Uterus (tissue), 4 donors: ENCODE data around the gene SHISAL1. TPM values are rescaled to one million over a fixed set of nuclear protein-coding genes. Genes with fewer than 3 reads are reported as not detected.

Source experiments
- DNase-seq, 2 donors: peaks; one replicate each; pipeline ENCODE4 v3.0.0-alpha.2; 2019 to 2020
- H3K27ac ChIP-seq, 2 donors: fragments of 200-600 bp; sonication (generic); 1 replicate in 1 of 2; 2 replicates in 1 of 2; pipeline ENCODE4 v1.5.1; 2016 to 2018
- H3K27me3 ChIP-seq, 2 donors: fragments of 200-600 bp; sonication (generic); one replicate each; pipeline ENCODE4 v1.5.1; 2018 to 2019; ENCODE audit warnings: control low read depth in 1 of 2
- H3K36me3 ChIP-seq, 2 donors: fragments of 200-600 bp; sonication (generic); one replicate each; pipeline ENCODE4 v1.5.1; 2019; ENCODE audit warnings: control low read depth in 1 of 2
- H3K4me1 ChIP-seq, 2 donors: fragments of 200-600 bp; sonication (generic); one replicate each; pipeline ENCODE4 v1.5.1; 2018 to 2019; ENCODE audit warnings: control low read depth in 1 of 2
- H3K4me3 ChIP-seq, 2 donors: fragments of 200-600 bp; sonication (generic); 1 replicate in 1 of 2; 2 replicates in 1 of 2; pipeline ENCODE4 v1.5.1; 2018 to 2019; ENCODE audit warnings: mild to moderate bottlenecking in 1 of 2
- H3K9me3 ChIP-seq, 2 donors: fragments of 200-600 bp; sonication (generic); one replicate each; pipeline ENCODE4 v1.5.1; 2019; ENCODE audit warnings: control low read depth in 1 of 2
- CTCF ChIP-seq, 4 experiments: fragments of 200-600 bp in 2 of 4; fragments of 450-650 bp in 2 of 4; sonication (generic) in 2 of 4; IDR thresholded peaks; one replicate each; pipeline ENCODE4 v1.5.1; 2016 to 2019; ENCODE audit warnings: antibody characterized with exemption in 4 of 4, mild to moderate bottlenecking in 2 of 4, moderate library complexity in 1 of 4
- POLR2A ChIP-seq, 2 donors: fragments of 450-650 bp; IDR thresholded peaks; one replicate each; pipeline ENCODE4 v1.6.1; 2016; ENCODE audit warnings: antibody characterized with exemption in 2 of 2, mild to moderate bottlenecking in 1 of 2, moderate library complexity in 1 of 2
- intact Hi-C: fragments of 100-400 bp; cut with DNase I; formaldehyde crosslinking; loops from one replicate; pipeline ENCODE4 v1.15.1; 2023; ENCODE audit warnings: low total_unique reads
- total RNA-seq, 4 donors: library from RNA; depleted of rRNA in 3 of 4; stranded (reverse); fragments of >200 nt in 3 of 4; gene quantifications; one replicate each; pipeline versions ENCODE4 v1.1.0 to v1.2.4, GENCODE V29; 2014 to 2023
- donor health status: DM: yes; HTN: yes; CAD: no.

Gene SHISAL1
- total RNA-seq, 4 donors from 2014 or later: 4.7 to 44.2 (median 22.9) TPM

- Histone ChIP-seq H3K9me3 (no peaks in the 10 kb centered on the region), H3K4me1 (peaks cover 5 to 7% of the 10 kb centered on the region in 2 donors), H3K27ac (peak overlapping the region; percentile 63 to 71), H3K4me3 (no peak overlapping the region), H3K27me3 (no peaks in the 10 kb centered on the region), H3K36me3 (no peaks in the 10 kb centered on the region)
- intact Hi-C loops: no loop called here
- no peak for DNase-seq
- TF ChIP-seq POLR2A (IDR thresholded peaks at IDR 0.05): no peak
- no peak for TF ChIP-seq CTCF (IDR thresholded peaks at IDR 0.05)
Measured at GRCh38 chr22:44319685-44320084, 6.9 kb upstream of the SHISAL1 start.

GRCh38 chr22:44318751-44319150 is 6.0 kb upstream of the SHISAL1 start:
- Histone ChIP-seq H3K9me3 (no peaks in the 10 kb centered on the region), H3K27ac (peak overlapping the region; percentile 63 to 71), H3K36me3 (no peaks in the 10 kb centered on the region), H3K4me3 (no peak overlapping the region), H3K27me3 (no peaks in the 10 kb centered on the region), H3K4me1 (peaks cover 5 to 7% of the 10 kb centered on the region in 2 donors)
- DNase-seq: no peak
- TF ChIP-seq CTCF (IDR thresholded peaks at IDR 0.05) (no peak), POLR2A (IDR thresholded peaks at IDR 0.05) (no peak)
- intact Hi-C loops: no loop called here

GRCh38 chr22:44317886-44318637 is 5.3 kb upstream of the SHISAL1 start:
- no peaks in the 10 kb centered on the region for H3K36me3 ChIP-seq
- DNase-seq: no peak
- peaks cover 5 to 7% of the 10 kb centered on the region in 2 donors for H3K4me1 ChIP-seq
- no peak overlapping the region for H3K4me3 ChIP-seq
- H3K9me3 ChIP-seq: no peaks in the 10 kb centered on the region
- TF ChIP-seq CTCF (IDR thresholded peaks at IDR 0.05) (no peak), POLR2A (IDR thresholded peaks at IDR 0.05) (no peak)
- peak overlapping the region; percentile 63 to 71 for H3K27ac ChIP-seq
- H3K27me3 ChIP-seq: no peaks in the 10 kb centered on the region
- intact Hi-C loops: no loop called here

- TF ChIP-seq CTCF (IDR thresholded peaks at IDR 0.05) (no peak), POLR2A (IDR thresholded peaks at IDR 0.05) (no peak)
- Histone ChIP-seq H3K27me3 (no peaks in the 10 kb centered on the region), H3K27ac (peak overlapping the region; percentile 63 to 71), H3K36me3 (no peaks in the 10 kb centered on the region), H3K4me3 (no peak overlapping the region), H3K9me3 (no peaks in the 10 kb centered on the region), H3K4me1 (peaks cover 5 to 7% of the 10 kb centered on the region in 2 donors)
- intact Hi-C loops: no loop called here
- no peak for DNase-seq
Measured at GRCh38 chr22:44317123-44317444, 4.3 kb upstream of the SHISAL1 start.

GRCh38 chr22:44316393-44317122 is 3.8 kb upstream of the SHISAL1 start:
- H3K27ac ChIP-seq: peak overlapping the region; percentile 63 to 71
- peaks cover 6 to 8% of the 10 kb centered on the region in 2 donors for H3K4me1 ChIP-seq
- TF ChIP-seq CTCF (IDR thresholded peaks at IDR 0.05): no peak
- TF ChIP-seq POLR2A (IDR thresholded peaks at IDR 0.05): no peak
- H3K4me3 ChIP-seq: no peak overlapping the region
- no peaks in the 10 kb centered on the region for H3K36me3 ChIP-seq
- no peaks in the 10 kb centered on the region for H3K27me3 ChIP-seq
- intact Hi-C loops: no loop called here
- no peak for DNase-seq
- no peaks in the 10 kb centered on the region for H3K9me3 ChIP-seq
